PFSK-1 (cell line): Measurements from ENCODE around the gene ENPP1.

Experiments used
- FOXP2 ChIP-seq: optimal IDR thresholded peaks from 2 replicates; pipeline ENCODE3; 2011; ENCODE audit warnings: borderline replicate concordance, control low read depth, inconsistent platforms; ENCODE audit not compliant: insufficient read depth; ENCODE audit errors: extremely low read length, extremely low read depth
- POLR2AphosphoS5 ChIP-seq: IDR thresholded peaks from 2 replicates; pipeline ENCODE4 v1.6.1; 2012; ENCODE audit warnings: low read depth, mild to moderate bottlenecking, control low read depth, low read length, moderate library complexity
- REST ChIP-seq, 2 experiments: IDR thresholded peaks; 2 replicates each; pipeline versions ENCODE4 v1.6.1 to v1.8.0; 2011 to 2012; ENCODE audit warnings: low read depth in 2 of 2, low read length in 2 of 2, control low read depth in 1 of 2, inconsistent platforms in 1 of 2, mild to moderate bottlenecking in 1 of 2, moderate library complexity in 1 of 2; ENCODE audit not compliant: insufficient read depth in 1 of 2
- SIN3A ChIP-seq: IDR thresholded peaks from 2 replicates; pipeline ENCODE4 v1.6.1; 2012; ENCODE audit warnings: mild to moderate bottlenecking, low read length, moderate library complexity, borderline replicate concordance; ENCODE audit not compliant: insufficient read depth
- TAF1 ChIP-seq: IDR thresholded peaks from 2 replicates; pipeline ENCODE4 v1.6.1; 2012; ENCODE audit warnings: low read length, control low read depth, borderline replicate concordance; ENCODE audit not compliant: insufficient read depth

ENPP1 gene

GRCh38 chr6:131813991-131814390 is 6.2 kb downstream of the ENPP1 start:
- no peak for TF ChIP-seq REST (IDR thresholded peaks at IDR 0.05; ENCODE audit: insufficient read depth in 1 of 2, low read depth in 2 of 2, low read length in 2 of 2)
- no peak for TF ChIP-seq POLR2AphosphoS5

GRCh38 chr6:131816869-131817268 is 9.0 kb downstream of the ENPP1 start:
- TF ChIP-seq TAF1 (no peak), REST (IDR thresholded peaks at IDR 0.05; ENCODE audit: insufficient read depth in 1 of 2, low read depth in 2 of 2, low read length in 2 of 2) (no peak), POLR2AphosphoS5 (no peak), SIN3A (no peak), FOXP2 (no peak)

GRCh38 chr6:131819572-131820124 is 11.8 kb downstream of the ENPP1 start:
- TF ChIP-seq REST (IDR thresholded peaks at IDR 0.05; ENCODE audit: insufficient read depth in 1 of 2, low read depth in 2 of 2, low read length in 2 of 2) (no peak), FOXP2 (no peak), SIN3A (no peak), POLR2AphosphoS5 (no peak), TAF1 (no peak)

- no peak for TF ChIP-seq REST (IDR thresholded peaks at IDR 0.05; ENCODE audit: insufficient read depth in 1 of 2, low read depth in 2 of 2, low read length in 2 of 2)
- TF ChIP-seq TAF1 = no peak
- no peak for TF ChIP-seq SIN3A
- no peak for TF ChIP-seq FOXP2
- no peak for TF ChIP-seq POLR2AphosphoS5
Measured at GRCh38 chr6:131821010-131821807, 13.4 kb downstream of the ENPP1 start.

GRCh38 chr6:131822119-131822518 is 14.3 kb downstream of the ENPP1 start:
- TF ChIP-seq SIN3A = no peak
- TF ChIP-seq POLR2AphosphoS5 = no peak
- no peak for TF ChIP-seq TAF1
- no peak for TF ChIP-seq REST (IDR thresholded peaks at IDR 0.05; ENCODE audit: insufficient read depth in 1 of 2, low read depth in 2 of 2, low read length in 2 of 2)
- no peak for TF ChIP-seq FOXP2
